Astrocyte of the spinal cord (primary cell): ENCODE data around the gene NAT10.

Source experiments
- DNase-seq: peaks from one replicate; pipeline ENCODE4 v3.0.0; 2011; ENCODE audit warnings: low read depth, low spot score
- H3K4me3 ChIP-seq: 2 replicates; pipeline ENCODE4 v1.5.1; 2011; ENCODE audit warnings: low read depth, mild to moderate bottlenecking, low read length, moderate library complexity
- in situ Hi-C: cut with HindIII; loops from 2 replicates; pipeline ENCODE4 v1.10.0; 2017; ENCODE audit warnings: low sequenced_read_pairs
- TF ChIP-seq, protein P1 (sequence below): IDR thresholded peaks from 2 replicates; pipeline ENCODE4 v1.5.1; 2012; ENCODE audit warnings: low read depth, mild to moderate bottlenecking, low read length, inconsistent platforms

The NAT10 gene

GRCh38 chr11:34139346-34139745 is 33.9 kb downstream of the NAT10 start:
- no peak for DNase-seq
- in situ Hi-C loops = no loop called here
- TF ChIP-seq, protein P1, sequence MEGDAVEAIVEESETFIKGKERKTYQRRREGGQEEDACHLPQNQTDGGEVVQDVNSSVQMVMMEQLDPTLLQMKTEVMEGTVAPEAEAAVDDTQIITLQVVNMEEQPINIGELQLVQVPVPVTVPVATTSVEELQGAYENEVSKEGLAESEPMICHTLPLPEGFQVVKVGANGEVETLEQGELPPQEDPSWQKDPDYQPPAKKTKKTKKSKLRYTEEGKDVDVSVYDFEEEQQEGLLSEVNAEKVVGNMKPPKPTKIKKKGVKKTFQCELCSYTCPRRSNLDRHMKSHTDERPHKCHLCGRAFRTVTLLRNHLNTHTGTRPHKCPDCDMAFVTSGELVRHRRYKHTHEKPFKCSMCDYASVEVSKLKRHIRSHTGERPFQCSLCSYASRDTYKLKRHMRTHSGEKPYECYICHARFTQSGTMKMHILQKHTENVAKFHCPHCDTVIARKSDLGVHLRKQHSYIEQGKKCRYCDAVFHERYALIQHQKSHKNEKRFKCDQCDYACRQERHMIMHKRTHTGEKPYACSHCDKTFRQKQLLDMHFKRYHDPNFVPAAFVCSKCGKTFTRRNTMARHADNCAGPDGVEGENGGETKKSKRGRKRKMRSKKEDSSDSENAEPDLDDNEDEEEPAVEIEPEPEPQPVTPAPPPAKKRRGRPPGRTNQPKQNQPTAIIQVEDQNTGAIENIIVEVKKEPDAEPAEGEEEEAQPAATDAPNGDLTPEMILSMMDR = no peak
- H3K4me3 ChIP-seq = no peak overlapping the region

DNA sequence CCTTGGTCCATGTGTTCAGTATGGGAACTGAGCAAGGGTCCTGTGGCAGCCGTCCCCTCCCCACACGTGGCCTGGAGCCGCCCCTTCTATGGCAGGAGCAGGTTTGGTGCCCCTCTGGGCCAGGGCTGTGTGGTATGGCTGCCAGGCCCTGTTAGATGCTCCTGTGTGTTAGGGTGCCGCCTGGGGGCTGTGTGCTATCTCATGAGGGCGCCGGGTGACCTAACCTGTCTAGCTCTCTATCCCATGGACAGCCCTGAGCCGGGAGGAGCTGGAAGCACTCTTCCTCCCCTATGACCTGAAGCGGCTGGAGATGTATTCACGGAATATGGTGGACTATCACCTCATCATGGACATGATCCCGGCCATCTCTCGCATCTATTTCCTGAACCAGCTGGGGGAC is 34.7 kb downstream of the NAT10 start:
- in situ Hi-C loops = no loop called here
- no peak overlapping the region for H3K4me3 ChIP-seq
- DNase-seq = no peak
- TF ChIP-seq, protein P1 = no peak

DNA sequence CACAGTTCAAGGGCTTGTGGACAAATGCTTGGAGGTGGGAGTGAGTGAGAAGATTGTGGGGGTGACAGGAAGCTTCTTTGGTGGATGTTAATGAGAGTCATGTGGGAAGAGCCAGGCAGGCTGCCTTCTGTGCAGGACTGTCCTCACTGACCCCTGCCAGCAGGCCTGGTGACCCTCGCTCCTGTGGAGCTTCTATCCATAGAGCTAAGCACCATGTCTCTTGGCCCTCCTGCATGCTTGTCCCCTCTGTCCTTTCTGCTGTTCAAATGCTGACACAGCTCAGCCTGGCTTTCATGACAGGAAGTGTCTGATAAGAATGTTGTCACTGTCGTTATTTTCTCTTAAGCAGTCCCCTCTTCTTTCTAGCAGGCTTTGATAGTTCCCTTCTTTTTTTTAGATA is 37.6 kb downstream of the NAT10 start:
- in situ Hi-C loops = no loop called here
- no peak overlapping the region for H3K4me3 ChIP-seq
- no peak for DNase-seq
- TF ChIP-seq, protein P1 = no peak

GRCh38 chr11:34145073-34145472 is 39.6 kb downstream of the NAT10 start:
- in situ Hi-C loops = no loop called here
- no peak overlapping the region for H3K4me3 ChIP-seq
- DNase-seq = no peak
- TF ChIP-seq, protein P1 = no peak

DNA sequence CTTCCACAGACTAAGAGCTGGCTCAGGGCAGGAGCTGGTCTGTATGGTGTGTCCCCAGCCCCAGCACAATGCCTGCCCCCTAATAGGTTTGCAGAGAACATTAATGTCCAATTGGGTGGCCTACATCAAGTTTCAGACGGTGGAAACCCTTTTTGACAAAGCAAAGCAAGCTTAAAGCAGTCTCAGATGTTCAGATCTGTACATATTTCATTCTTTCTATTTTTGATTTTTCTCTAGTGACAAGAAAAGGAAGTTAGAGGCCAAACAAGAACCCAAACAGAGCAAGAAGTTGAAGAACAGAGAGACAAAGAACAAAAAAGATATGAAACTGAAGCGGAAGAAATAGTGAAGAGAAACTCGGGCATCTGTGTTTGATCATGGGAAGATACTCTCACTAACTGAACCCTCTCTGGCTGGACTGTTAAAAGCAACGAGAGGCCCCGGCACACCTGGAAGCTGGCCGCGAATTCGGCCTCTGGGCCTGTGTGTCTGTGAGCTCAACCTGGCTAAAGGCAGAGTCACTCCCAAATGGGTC is 40.5 kb downstream of the NAT10 start:
- no peak for DNase-seq
- no peak overlapping the region for H3K4me3 ChIP-seq
- TF ChIP-seq, protein P1 = no peak
- in situ Hi-C loops = no loop called here

DNA sequence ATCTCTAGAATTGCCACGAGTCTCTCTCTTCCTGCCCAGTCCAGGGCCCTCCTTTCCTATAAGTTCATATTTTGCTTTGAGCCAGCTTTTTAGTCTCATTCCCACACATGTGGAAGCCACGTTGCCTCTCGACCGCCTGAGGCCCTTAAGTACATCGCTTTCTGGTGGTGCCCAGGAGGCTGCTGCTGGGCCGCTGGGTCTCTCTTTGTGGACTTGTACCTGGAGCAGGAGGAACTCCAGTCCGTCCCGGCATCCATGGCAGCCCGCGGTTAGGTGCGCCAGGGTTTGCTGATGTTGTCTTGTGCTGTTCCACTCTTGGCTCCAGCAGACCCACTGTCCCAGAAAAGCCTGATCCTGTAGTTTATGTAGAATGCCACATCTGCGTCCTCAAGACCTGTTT is 41.0 kb downstream of the NAT10 start:
- TF ChIP-seq, protein P1 = no peak
- H3K4me3 ChIP-seq = no peak overlapping the region
- in situ Hi-C loops = no loop called here
- no peak for DNase-seq

GRCh38 chr11:34146866-34147265 is 41.4 kb downstream of the NAT10 start:
- in situ Hi-C loops = no loop called here
- no peak overlapping the region for H3K4me3 ChIP-seq
- TF ChIP-seq, protein P1 = no peak
- no peak for DNase-seq
